HG02884 (cell line): ENCODE measurements around the gene PGM5.

Experiments
- ATAC-seq: cut with Tn5 transposase; IDR thresholded peaks from one replicate; pipeline ENCODE4 v1.9.1; 2021; ENCODE audit warnings: mild to moderate bottlenecking, moderate library complexity; ENCODE audit not compliant: unreplicated experiment

PGM5 gene

DNA sequence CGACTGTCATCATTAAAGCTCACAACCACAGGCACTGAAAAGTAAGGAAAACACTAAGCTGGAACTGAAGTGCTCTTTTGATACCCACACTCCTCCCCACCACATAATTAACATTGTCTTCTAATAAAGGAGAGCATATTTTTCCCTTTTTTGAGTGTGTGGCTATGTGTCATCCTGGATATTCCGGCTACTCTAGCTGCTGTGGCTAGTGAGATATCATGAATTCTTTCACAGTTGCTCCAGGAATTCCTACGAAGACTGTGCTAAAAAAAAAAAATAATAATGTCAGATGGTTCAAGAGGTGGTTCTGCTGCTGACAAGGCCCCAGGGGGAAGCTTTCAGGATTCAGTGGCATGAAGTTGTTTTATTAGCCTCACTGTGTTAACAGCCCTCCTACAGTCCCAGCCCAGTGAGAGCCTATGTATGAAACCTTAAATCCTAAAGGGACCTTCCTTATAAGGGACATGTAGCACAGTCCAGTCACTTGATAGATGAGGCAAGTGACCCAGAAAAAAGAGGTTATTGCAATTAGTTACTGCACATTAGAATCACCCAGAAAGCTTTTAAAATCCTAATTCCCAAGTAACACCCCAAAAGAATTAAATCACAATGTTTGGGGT, 137.7 kb downstream of the PGM5 start:
- no peak for ATAC-seq

DNA sequence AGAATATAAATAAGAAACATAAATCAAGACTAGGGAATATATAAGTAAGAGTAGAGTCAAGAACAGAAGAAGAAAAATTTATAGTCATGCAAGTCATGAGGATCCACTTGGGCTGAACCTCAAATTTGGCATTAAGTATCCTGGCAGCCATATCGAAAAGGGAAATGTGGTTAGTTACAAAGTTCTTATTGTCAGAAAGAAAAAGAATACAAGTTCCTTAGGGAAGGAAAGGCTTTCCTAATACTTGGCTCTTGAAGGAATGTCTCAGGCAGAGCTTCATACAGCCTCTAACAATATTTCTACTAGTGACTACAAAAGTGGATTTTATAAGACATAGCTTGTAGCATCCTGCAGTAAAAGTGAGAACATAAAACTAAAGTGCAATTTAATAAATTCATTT, 138.8 kb downstream of the PGM5 start:
- ATAC-seq = no peak

DNA sequence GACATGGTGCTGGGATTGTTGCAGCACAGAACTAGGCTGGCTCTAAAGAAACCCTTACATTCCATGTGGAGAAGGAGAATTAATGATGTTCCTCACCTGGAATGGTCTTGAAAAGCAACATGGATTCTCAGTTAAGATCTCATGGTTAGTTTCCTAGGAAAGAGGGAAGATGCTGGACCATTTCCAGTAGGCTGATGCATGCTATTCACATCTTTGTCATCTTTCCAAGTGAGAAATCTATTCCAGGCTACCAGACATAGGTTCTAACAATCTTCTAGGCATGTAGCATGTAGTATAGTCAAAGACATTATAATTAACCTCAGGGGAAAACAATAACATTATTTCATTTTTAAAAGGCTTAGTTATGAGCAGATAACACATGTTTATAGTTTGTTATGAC, 139.9 kb downstream of the PGM5 start:
- ATAC-seq = no peak

DNA sequence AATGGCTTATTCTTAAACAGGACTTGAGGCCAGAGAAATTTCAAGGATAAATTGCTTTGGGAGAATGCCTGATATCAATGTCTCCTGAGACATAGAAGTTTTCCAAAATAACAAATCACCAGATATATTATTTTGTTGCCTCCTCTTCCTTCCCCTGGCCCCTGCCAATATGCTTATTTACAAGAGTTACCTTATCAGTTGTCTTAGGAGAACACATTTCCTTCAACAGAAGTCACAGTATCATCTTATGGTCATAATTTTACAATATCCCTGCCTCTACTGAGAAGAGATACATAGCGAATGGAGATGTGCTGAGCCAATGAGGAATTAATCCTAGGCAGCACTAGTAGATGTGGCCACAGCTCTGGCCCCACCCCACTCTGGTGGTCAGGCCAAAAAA, 141.2 kb downstream of the PGM5 start:
- no peak for ATAC-seq

DNA sequence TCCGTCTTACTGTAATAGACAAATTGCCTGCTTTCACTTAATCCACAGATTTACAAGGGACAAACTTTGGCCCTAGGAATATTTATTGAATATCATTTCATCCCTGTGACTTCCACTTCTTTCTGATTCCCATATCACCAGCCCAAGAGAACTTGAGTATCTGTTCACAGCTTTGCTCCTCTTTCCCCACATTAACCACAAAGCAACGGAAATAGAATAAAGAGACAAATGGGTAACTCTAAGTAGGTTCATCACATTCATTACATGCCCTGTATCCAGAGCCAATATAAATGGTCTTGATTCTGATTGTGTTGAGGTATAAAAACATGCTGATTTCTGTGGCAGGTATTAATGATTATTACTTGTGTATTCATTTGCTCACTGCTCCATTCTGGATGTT, 142.4 kb downstream of the PGM5 start:
- no peak for ATAC-seq

DNA sequence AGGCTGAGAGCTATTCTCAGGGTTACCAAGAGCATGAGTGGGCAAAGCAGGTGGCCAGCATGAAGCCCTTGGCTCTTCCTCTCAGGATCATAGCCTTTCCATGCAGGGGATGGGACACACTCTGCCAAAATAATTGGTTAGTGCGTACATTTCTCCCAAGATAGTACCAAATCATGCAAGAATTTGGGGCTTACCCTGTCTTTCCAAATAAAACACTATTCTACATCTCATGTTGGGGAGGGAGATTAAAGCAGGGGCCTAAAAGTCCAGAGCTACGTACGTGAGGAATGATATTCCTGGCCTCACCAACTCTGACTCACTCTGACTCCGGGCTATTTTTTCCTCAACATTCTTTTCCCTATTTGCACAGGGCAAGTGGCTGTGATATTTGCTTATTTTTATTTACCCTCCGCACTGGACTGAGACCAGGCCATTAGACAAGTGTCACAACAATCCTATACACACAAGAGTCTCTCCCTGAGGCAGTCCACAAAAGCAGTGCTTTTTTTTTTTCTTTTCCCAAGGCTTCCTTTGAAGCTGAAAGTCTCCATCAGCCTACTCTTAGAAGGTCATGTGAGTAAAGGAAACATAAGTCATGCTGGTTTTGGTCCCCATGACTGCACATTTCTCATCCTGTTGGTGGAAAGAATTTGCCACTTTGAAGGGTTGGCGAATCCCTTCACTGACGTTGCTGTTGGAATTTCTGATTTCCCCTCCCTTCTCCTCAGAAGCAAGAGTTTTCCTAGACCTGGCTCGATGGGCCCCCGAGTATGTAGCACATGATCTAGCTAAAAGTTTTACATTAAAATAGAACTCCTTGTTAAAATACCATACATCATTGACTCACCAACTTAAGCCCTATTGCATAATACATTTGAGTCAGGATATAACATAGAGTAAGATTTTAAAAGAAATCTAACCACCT, 144.3 kb downstream of the PGM5 start:
- no peak for ATAC-seq

DNA sequence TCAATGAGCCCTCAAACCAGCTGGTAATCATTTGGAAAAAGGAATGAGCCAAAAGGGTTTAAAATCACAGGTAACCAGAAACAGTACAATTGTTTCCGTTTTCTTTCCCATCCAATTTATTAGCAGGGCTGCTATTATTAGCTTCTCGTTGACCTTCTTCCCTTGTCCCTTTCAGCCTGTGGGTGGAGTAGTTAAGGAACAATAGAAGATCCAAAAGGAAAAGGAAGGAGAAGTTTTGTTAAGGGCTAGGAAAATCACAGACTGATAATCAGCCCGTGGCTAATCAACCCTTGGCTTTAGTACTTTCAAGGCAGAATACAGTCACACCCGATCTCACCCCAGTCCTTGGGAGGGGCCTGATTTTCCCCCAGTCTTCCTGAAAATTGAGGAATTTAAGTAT, 145.9 kb downstream of the PGM5 start:
- no peak for ATAC-seq

DNA sequence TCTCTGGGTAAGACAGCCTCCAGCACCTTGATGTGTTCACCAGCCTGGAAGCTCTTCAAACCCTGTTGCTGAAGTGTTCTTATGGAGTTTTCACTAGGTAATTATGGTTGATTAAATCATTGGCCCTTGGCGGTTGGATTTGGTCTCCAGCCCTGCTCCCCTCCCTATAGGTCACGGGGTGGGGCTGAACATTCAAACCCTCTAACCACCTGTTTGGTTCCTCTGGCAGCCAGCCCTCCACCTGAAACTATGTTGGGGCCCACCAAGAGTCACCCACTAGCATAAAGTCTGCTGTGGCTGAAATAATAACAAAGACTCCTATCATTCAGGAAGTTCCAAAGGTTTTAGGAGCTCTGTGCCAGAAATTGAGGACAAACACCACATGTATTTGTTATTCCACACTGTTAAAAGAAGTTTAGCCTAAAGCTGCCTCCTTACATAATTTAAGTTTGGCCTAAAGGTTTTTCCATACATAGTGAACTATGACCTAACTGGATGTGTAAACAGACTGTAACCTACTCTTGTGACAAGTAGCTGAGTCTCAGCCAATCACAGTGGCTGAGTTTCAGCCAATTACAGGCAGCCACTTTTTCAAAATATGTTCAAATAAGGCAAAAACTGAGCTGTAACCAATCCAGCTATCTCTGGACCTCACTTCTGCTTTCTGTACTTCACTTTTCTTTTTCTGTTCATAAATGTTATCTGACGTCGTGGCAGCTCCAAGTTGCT, 149.4 kb downstream of the PGM5 start:
- no peak for ATAC-seq

DNA sequence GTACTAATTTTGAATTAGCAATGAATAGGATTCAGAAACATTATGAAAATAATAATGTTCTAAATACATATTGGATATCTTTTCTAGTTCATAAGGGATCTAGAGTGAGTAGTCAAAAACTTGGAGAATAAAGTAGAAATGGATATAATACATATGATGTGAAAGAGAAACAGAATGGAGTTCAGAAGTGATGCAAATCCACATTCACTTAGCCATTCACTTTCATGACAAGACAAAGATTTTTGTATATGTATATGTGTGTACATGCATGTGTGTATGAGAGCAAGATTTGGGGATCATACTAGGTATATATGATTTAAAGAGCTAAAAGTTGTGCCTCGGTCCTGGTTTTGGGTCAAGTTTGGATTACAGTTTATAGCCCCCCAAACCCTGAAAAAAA, 150.1 kb downstream of the PGM5 start:
- ATAC-seq = no peak

DNA sequence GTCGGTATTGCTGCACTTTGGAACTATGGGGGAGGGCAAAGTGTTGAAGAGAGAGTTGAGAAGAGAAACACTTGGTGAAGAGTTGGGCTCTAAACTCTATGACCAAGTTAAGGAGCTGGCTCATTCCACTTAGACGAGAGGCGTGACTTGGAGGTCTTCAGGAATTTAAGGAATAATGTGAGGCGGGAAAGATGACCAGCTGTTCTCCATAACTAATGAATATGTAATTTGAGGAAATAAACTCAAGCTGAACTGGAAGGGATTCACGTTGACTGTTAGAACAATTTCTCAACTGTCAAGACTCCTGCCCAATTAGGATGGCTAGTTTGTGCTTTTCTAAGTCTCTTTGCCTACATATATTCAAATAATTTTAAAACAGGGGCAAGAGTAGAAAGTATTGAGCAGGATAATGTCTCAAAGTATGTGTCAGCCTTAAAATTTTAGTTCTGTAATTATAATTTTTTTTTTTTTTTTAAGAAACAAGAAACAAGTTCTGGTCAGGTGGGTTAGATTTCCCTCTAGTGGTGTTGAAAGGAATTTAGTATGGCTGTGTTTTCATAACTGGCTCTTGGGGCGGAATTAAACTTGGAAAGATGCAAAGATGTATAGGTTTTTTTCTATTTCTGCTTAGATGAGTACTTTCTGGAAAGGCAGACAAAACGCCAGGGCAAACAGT, 150.9 kb downstream of the PGM5 start:
- no peak for ATAC-seq

DNA sequence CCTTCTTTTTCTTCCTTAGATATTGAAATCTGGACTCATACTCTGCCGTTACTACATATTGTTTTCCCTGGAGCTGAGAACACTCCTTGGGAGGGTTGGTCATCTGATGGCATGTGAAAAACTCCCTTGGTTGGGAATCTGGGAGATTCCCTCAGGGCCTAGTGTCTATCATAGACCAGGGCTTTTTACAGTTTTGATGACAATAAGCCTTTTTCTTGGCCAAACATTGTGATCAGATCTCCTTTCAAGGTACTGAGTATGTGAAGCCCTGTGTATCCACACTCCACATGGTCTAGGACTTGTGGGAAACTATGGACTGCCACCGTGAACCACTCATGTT, 151.4 kb downstream of the PGM5 start:
- ATAC-seq = no peak

DNA sequence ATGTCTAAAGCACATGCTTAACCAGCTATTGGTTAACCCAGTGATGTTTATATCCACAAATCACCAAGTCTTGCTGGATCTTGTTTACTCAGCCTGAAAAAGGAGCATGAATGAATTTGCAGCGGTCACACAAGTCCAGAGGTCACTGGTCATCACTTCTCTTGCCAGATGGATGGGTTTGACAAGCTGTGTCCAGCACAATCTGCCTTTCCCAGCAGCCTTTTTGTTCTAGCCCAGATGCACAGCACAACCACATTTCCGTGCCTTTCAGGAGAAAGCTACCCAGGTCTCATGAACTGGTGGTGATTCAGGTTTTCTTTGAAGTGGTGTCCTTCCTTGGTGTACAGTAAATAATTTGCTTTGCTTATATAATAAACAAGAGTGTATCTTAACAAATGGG, 152.1 kb downstream of the PGM5 start:
- ATAC-seq = no peak

DNA sequence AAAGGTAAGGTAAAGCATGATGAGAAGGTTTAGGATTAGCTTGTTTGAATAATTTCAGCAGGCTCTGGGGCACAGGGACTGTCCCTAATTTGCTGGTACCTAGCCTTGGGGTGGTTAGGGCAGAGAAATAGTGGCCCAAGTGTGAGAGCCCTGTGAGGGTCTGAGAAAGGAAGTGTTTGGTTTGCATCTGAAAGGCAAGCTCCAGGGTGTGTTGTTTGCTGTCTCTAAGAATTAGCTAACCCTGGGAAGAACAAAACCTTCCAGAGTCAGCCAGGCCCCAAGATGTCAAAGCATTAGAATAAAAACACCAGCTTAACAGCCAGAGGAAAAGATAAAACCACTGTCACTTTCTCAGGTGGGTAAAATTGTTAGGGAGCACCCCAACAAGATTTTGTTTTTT, 153.3 kb downstream of the PGM5 start:
- ATAC-seq = no peak

DNA sequence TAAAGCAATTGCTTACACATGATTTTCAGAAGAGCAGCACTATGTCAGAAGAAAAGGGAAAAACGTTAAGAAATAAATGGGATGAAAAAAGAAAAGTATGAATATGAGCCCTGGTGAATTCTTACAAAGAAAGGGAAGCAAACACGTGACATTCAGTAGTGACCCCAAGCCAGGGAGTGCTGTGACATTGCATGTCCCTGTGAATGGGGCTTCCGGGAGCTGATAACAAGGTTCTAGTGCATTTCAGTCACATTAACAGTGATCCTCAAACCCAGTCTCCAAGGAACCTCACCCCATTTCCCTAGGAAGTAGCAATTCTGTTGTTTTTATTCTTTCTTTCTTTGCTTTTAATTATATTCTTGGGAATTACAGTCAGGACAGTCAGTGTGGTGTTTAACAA, 157.0 kb downstream of the PGM5 start:
- no peak for ATAC-seq

DNA sequence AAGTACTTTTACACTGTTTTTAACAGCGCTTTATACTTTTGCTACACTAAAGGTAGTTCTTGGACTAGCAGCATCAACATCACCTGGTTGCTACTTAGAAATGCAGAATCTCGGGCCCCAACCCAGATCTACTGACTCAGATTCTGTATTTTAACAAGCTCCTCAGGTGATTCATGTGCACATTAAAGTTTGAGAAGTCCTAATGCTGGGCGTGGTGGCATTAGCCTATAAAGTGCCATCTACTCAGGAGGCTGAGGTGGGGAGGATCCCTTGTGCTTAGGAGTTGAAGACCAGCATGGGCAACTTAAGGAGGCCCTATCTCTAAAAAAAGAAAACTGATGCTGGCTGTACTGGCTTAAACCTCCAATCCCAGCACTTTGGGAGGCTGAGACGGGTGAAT, 157.6 kb downstream of the PGM5 start:
- ATAC-seq = no peak

DNA sequence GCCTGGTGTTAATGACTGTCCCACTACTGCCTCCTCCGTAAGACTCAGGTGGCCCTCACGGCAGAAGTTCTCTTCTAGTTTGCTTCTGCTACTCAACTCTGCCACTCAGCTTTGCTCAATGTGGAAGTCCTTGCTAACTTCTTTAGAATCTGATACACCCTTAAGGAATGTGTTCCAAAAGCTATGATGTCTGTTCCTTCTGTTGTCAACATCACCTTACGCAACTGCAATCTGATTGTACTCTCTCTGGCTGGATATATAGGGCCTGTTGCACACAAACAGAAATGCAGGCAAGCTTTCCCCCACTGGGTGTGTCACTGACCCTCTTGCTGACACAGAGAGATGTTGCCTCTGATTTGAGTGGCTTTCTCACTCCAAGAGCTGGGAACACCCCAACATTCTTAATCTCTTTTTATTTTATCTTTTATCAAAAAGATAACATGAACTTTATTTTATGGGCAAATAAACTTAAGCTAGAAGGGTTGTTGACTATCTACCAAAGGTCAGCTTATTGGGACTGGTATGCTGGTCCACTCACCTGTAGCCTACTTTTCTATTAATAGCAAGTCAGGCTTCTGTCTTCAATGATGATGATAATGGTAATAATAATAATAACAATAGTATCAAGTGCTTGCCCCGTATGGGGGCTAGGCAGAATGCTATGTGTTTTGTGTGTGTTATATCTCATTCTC, 159.1 kb downstream of the PGM5 start:
- no peak for ATAC-seq

DNA sequence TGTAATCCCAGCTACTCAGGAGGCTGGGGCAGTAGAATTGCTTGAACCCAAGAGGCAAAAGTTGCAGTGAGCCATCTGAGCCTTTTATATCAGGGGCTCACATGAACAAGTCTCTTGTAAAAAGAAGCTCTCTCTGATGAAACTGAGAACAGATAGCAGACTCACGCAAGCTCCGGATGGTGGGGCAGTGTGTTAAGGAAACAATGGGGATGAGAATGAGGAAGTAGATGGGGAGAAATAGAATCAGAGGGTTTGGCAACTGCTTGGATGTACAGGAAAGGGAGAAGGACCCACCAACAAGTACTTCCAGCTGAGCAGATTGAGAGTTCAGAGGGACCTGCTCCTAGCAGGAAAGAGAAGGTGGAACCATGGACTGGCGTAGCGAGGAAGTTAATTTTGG, 165.7 kb downstream of the PGM5 start:
- ATAC-seq = no peak

DNA sequence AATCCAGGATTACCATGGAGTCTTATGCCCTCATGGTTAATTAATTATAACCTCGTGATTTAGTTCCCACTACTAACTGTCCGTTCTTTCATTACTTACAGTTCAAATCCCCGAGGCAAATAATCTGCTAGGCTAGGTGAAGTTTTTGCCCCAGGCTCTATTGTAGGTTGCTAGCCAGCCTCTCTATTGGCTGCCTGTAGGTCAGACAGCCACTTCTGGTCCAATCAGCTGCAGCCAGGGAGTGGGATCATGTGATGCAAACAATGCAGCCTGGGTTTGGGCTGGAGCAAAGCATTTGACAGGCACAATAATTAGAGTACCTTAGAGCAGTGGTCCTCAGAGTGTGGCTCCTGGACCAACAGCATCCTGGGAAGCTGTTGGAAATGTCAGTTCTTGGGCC, 166.5 kb downstream of the PGM5 start:
- ATAC-seq = no peak

DNA sequence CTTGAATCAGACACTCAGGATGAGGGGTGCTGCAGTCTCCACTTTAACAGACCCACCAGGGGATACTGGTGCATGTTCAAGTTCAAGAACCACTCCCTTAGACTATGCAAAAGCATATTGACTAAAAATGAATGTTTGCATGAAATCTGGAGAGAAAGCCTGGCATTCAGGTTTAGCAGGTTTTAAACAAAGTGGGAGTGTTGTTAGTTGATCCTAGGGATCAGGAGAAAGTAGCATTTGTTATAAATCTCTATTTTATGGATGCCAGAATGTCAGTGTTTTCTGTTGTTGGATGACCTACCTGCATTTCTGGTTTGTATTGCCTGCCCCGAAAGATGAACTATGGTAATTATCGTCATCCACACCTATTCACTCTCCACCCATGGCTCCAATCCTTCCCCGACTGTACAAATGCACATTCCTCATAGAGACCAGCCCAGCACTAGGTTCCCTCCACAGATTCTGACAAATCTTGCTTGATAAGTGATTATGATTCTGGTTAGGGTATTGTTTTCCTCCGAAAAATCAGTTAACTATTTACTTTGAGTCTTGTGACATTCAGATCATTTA, 167.0 kb downstream of the PGM5 start:
- ATAC-seq = no peak

DNA sequence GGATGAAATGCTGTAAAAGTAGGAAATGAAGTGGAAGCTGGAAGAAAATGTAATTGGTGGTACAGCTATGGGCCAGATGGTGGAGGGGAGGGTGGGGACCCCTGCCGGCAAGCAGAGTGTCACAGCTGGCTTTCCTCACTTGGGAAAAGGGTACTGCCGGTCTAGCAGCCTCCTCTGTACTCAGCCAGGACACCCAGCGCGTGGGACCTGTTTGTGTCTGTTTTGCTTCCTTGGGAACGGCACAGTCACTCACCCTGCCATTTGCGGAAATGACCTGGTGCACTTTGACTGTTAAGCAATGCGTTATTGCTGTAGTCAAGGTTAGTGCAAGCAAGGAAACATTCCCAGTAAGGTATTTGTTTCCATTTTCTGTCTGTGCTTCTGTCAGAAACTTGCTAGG, 174.2 kb downstream of the PGM5 start:
- ATAC-seq = no peak

DNA sequence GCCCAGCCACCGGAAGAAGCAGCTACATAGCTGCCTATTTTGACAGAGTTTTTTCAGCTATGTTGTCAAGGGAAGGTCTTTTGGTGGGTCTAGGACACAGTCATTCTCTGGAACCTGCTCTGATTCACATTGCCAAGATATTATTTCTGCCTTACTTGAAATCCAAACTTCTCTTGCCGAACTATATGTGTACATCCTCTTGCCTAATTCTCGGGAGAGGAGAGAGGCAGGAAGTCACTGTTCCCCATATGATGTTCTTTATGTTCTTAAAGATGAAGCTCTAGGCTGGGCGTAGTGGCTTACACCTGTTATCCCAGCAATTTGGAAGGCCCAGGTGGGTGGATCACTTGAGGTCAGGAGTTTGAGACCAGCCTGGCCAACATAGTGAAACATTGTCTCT, 175.7 kb downstream of the PGM5 start:
- ATAC-seq = no peak
